Naive thymus-derived CD4-positive, alpha-beta T cell (primary cell): ENCODE results near the gene F12. TPM values are rescaled to one million over a fixed set of nuclear protein-coding genes. Genes with fewer than 3 reads are reported as not detected.
A peak's percentile ranks its signal among the peaks of the same experiment; 100 is the strongest.

Source experiments
- ATAC-seq: fragments of 150-1000 bp; cut with Tn5 transposase; 2 replicates; pipeline ENCODE4 v1.10.0; 2021; ENCODE audit warnings: mild to moderate bottlenecking, moderate library complexity
- CTCF ChIA-PET: fragments of 350-600 bp; sonication (Branson Sonifier 250); formaldehyde crosslinking; loops from one replicate; lab custom pipeline; 2021; ENCODE audit warnings: antibody characterized with exemption; lab: Charles Lee
- POLR2A ChIA-PET: fragments of 350-600 bp; sonication (Branson Sonifier 250); formaldehyde crosslinking; loops from one replicate; lab custom pipeline; 2021; ENCODE audit warnings: antibody characterized with exemption, inconsistent platforms; lab: Charles Lee
- DNase-seq, 9 donors: peaks; one replicate each; pipeline versions ENCODE4 v3.0.0 to v3.0.0-alpha.2; 2020 to 2022; ENCODE audit warnings: mixed read lengths in 1 of 9
- H3K27ac ChIP-seq: one replicate; pipeline ENCODE4 v1.7.0; 2013; ENCODE audit warnings: mild to moderate bottlenecking, low read depth, low read length, moderate library complexity
- H3K27me3 ChIP-seq, 2 donors: one replicate each; pipeline ENCODE4 v1.7.0; 2013; ENCODE audit warnings: low read length in 2 of 2, mild to moderate bottlenecking in 2 of 2, moderate library complexity in 2 of 2; ENCODE audit not compliant: control insufficient read depth in 2 of 2, insufficient read depth in 2 of 2
- H3K36me3 ChIP-seq, 3 experiments: 1 replicate in 2 of 3; 2 replicates in 1 of 3; pipeline ENCODE4 v1.7.0; 2013; ENCODE audit warnings: low read length in 3 of 3, mild to moderate bottlenecking in 3 of 3, moderate library complexity in 1 of 3; ENCODE audit not compliant: insufficient read depth in 3 of 3, control insufficient read depth in 2 of 3
- H3K4me1 ChIP-seq, 2 donors: one replicate each; pipeline ENCODE4 v1.7.0; 2013; ENCODE audit warnings: low read length in 2 of 2, mild to moderate bottlenecking in 2 of 2, moderate library complexity in 1 of 2; ENCODE audit not compliant: control insufficient read depth in 2 of 2, insufficient read depth in 2 of 2
- H3K4me3 ChIP-seq: 2 replicates; pipeline ENCODE4 v1.7.0; 2013; ENCODE audit warnings: mild to moderate bottlenecking, low read length
- H3K9me3 ChIP-seq, 3 experiments: 1 replicate in 2 of 3; 2 replicates in 1 of 3; pipeline ENCODE4 v1.7.0; 2013; ENCODE audit warnings: low read length in 3 of 3; ENCODE audit not compliant: control insufficient read depth in 2 of 3
- H3K27ac Mint-ChIP-seq, 9 donors: one replicate each; pipeline ENCODE4 v1.8.0; 2020 to 2022; ENCODE audit warnings: mixed read lengths in 9 of 9, mild to moderate bottlenecking in 8 of 9, moderate library complexity in 5 of 9, inconsistent platforms in 2 of 9
- H3K27me3 Mint-ChIP-seq, 5 donors: one replicate each; pipeline ENCODE4 v1.8.0; 2021 to 2022; ENCODE audit warnings: mixed read lengths in 5 of 5, mild to moderate bottlenecking in 1 of 5
- H3K36me3 Mint-ChIP-seq, 5 donors: one replicate each; pipeline ENCODE4 v1.8.0; 2020 to 2022; ENCODE audit warnings: mixed read lengths in 5 of 5, mild to moderate bottlenecking in 3 of 5, inconsistent platforms in 1 of 5
- H3K4me1 Mint-ChIP-seq, 7 donors: one replicate each; pipeline ENCODE4 v1.8.0; 2020 to 2022; ENCODE audit warnings: mixed read lengths in 7 of 7, mild to moderate bottlenecking in 3 of 7, inconsistent platforms in 1 of 7
- H3K4me3 Mint-ChIP-seq, 10 donors: one replicate each; pipeline ENCODE4 v1.8.0; 2020 to 2022; ENCODE audit warnings: mild to moderate bottlenecking in 10 of 10, mixed read lengths in 10 of 10, moderate library complexity in 6 of 10, inconsistent platforms in 2 of 10
- H3K9me3 Mint-ChIP-seq, 11 donors: one replicate each; pipeline ENCODE4 v1.8.0; 2020 to 2022; ENCODE audit warnings: mixed read lengths in 11 of 11, mild to moderate bottlenecking in 4 of 11, inconsistent platforms in 1 of 11, moderate library complexity in 1 of 11
- intact Hi-C, 2 donors: fragments of 100-400 bp; cut with micrococcal nuclease; formaldehyde crosslinking; loops; one replicate each; pipeline ENCODE4 v1.15.1; 2023
- polyA plus RNA-seq, 2 donors: library from polyadenylated mRNA; unstranded; fragments of 300-500 nt; fragmentation: Illumina TruSeq; gene quantifications; one replicate each; pipeline ENCODE4 v1.2.3, GENCODE V29; 2021
- total RNA-seq, 6 experiments: library from RNA in 5 of 6; stranded (reverse) in 5 of 6; gene quantifications; 1 replicate in 5 of 6; 2 replicates in 1 of 6; pipeline ENCODE4 v1.2.3 and lab custom pipeline; 2021 to 2026

Gene F12
- total and polyA plus RNA-seq, 7 experiments from 2014 or later: 0.16 to 2.1 (median 0.49) TPM; not detected in 3

GRCh38 chr5:177431317-177432142 is 22.2 kb upstream of the F12 start:
- peak; percentile 46 to 77 (median 73) for DNase-seq
- H3K36me3 ChIP-seq: peaks cover 27 to 57% (median 27%) of the 10 kb centered on the region in 3 experiments
- ChIA-PET CTCF (interaction anchor here (1.1 to 10.3 kb wide), 9 partner anchors 10 to 69 kb away, joined by 3 to 116 read pairs (median 5); partner anchors contain the start of genes F12, PFN3 and PRR7), POLR2A (interaction anchor here (0.8 to 23.7 kb wide), 9 partner anchors 9 to 76 kb away, joined by 3 to 804 read pairs (median 5); partner anchors contain the start of genes F12 and PRR7)
- peak overlapping the region; percentile 87 to 96 (median 94) for H3K4me3 Mint-ChIP-seq
- H3K27ac ChIP-seq: peak overlapping the region; percentile 92
- peaks cover 37 to 87% (median 66%) of the 10 kb centered on the region in 7 donors for H3K4me1 Mint-ChIP-seq
- no peaks in the 10 kb centered on the region for H3K27me3 ChIP-seq
- H3K27me3 Mint-ChIP-seq: no peaks in the 10 kb centered on the region
- no peaks in the 10 kb centered on the region for H3K9me3 ChIP-seq
- intact Hi-C loops: loop anchor here in 1 of 2 donors (10.0 kb wide), 1 partner anchor 1193 kb away; the partner anchor contains the start of gene CLK4
- peak overlapping the region; percentile 95 for H3K4me3 ChIP-seq
- peak overlapping the region; percentile 91 to 97 (median 94) for H3K27ac Mint-ChIP-seq
- H3K4me1 ChIP-seq: peaks cover 67 to 70% of the 10 kb centered on the region in 2 donors
- peaks cover 0 to 43% (median 18%) of the 10 kb centered on the region in 5 donors for H3K36me3 Mint-ChIP-seq
- no peaks in the 10 kb centered on the region for H3K9me3 Mint-ChIP-seq
- ATAC-seq: peak; percentile 36

- Mint-ChIP-seq H3K27ac (peak overlapping the region; percentile 91 to 97 (median 94)), H3K4me3 (peak overlapping the region; percentile 87 to 96 (median 94)), H3K36me3 (peaks cover 0 to 43% (median 18%) of the 10 kb centered on the region in 5 donors), H3K27me3 (peaks cover 0 to 3% (median 0%) of the 10 kb centered on the region in 5 donors), H3K4me1 (peaks cover 37 to 84% (median 66%) of the 10 kb centered on the region in 7 donors), H3K9me3 (peaks cover 0 to 2% (median 0%) of the 10 kb centered on the region in 11 donors)
- ChIA-PET CTCF (interaction anchor here (1.2 to 10.3 kb wide), 5 partner anchors 14 to 61 kb away, joined by 4 to 116 read pairs (median 37); partner anchors contain the start of genes F12, PFN3 and PRR7), POLR2A (interaction anchor here (1.5 to 23.7 kb wide), 6 partner anchors 9 to 75 kb away, joined by 4 to 804 read pairs (median 92); partner anchors contain the start of genes F12 and PRR7)
- ATAC-seq: no peak
- DNase-seq: no peak
- Histone ChIP-seq H3K4me1 (peaks cover 66 to 67% of the 10 kb centered on the region in 2 donors), H3K9me3 (no peaks in the 10 kb centered on the region), H3K27ac (peak overlapping the region; percentile 92), H3K4me3 (peak overlapping the region; percentile 95), H3K36me3 (peaks cover 24 to 51% (median 24%) of the 10 kb centered on the region in 3 experiments), H3K27me3 (no peaks in the 10 kb centered on the region)
- intact Hi-C loops: loop anchor here in 1 of 2 donors (10.0 kb wide), 1 partner anchor 1194 kb away; the partner anchor contains the start of gene CLK4
These were observed 21.6 kb upstream of the F12 start for GRCh38 chr5:177430972-177431316.

- H3K9me3 ChIP-seq: no peaks in the 10 kb centered on the region
- ChIA-PET CTCF (interaction anchor here (0.6 to 10.3 kb wide), 8 partner anchors 14 to 263 kb away, joined by 3 to 116 read pairs (median 7); partner anchors contain the start of genes F12, PFN3 and PRR7), POLR2A (interaction anchor here (0.5 to 23.7 kb wide), 7 partner anchors 15 to 699 kb away, joined by 4 to 804 read pairs (median 5); partner anchors contain the start of genes F12 and PRR7)
- peak overlapping the region; percentile 92 to 97 (median 94) for H3K27ac Mint-ChIP-seq
- H3K4me1 Mint-ChIP-seq: peaks cover 39 to 83% (median 70%) of the 10 kb centered on the region in 7 donors
- H3K27ac ChIP-seq: peak overlapping the region; percentile 92
- peak overlapping the region; percentile 87 to 96 (median 94) for H3K4me3 Mint-ChIP-seq
- H3K36me3 Mint-ChIP-seq: peaks cover 0 to 42% (median 18%) of the 10 kb centered on the region in 5 donors
- intact Hi-C loops: loop anchor here in 1 of 2 donors (10.0 kb wide), 1 partner anchor 1194 kb away; the partner anchor contains the start of gene CLK4
- no peak for DNase-seq
- peaks cover 23 to 46% (median 24%) of the 10 kb centered on the region in 3 experiments for H3K36me3 ChIP-seq
- no peak for ATAC-seq
- peaks cover 0 to 3% (median 0%) of the 10 kb centered on the region in 5 donors for H3K27me3 Mint-ChIP-seq
- peak overlapping the region; percentile 95 for H3K4me3 ChIP-seq
- no peaks in the 10 kb centered on the region for H3K27me3 ChIP-seq
- peaks cover 65 to 72% of the 10 kb centered on the region in 2 donors for H3K4me1 ChIP-seq
- peaks cover 0 to 2% (median 0%) of the 10 kb centered on the region in 11 donors for H3K9me3 Mint-ChIP-seq
These were observed 21.0 kb upstream of the F12 start for GRCh38 chr5:177430140-177430951.

- Histone ChIP-seq H3K4me3 (peak overlapping the region; percentile 95), H3K27ac (peak overlapping the region; percentile 92), H3K4me1 (peaks cover 61 to 71% of the 10 kb centered on the region in 2 donors), H3K36me3 (peaks cover 18 to 36% (median 24%) of the 10 kb centered on the region in 3 experiments), H3K9me3 (no peaks in the 10 kb centered on the region), H3K27me3 (no peaks in the 10 kb centered on the region)
- intact Hi-C loops: loop anchor here (1.0 to 10.0 kb wide), 5 partner anchors 16 to 1195 kb away; partner anchors contain the start of genes CLK4 (in 1 of the 2) and RNF44 (in 1 of the 2)
- peaks cover 0 to 3% (median 0%) of the 10 kb centered on the region in 5 donors for H3K27me3 Mint-ChIP-seq
- peak; percentile 50 to 90 (median 84) for DNase-seq
- peaks cover 0 to 2% (median 0%) of the 10 kb centered on the region in 11 donors for H3K9me3 Mint-ChIP-seq
- ChIA-PET POLR2A (interaction anchor here (0.6 to 23.7 kb wide), 9 partner anchors 14 to 943 kb away, joined by 3 to 804 read pairs (median 7); partner anchors contain the start of genes F12, PDLIM7 and PRR7), CTCF (interaction anchor here (0.6 to 10.3 kb wide), 9 partner anchors 10 to 262 kb away, joined by 3 to 116 read pairs (median 4); partner anchors contain the start of gene PFN3)
- H3K4me1 Mint-ChIP-seq: peaks cover 42 to 80% (median 68%) of the 10 kb centered on the region in 7 donors
- ATAC-seq: peak; percentile 52
- H3K27ac Mint-ChIP-seq: peak overlapping the region; percentile 92 to 97 (median 94)
- peak overlapping the region; percentile 87 to 96 (median 94) for H3K4me3 Mint-ChIP-seq
- peaks cover 0 to 42% (median 16%) of the 10 kb centered on the region in 5 donors for H3K36me3 Mint-ChIP-seq
These were observed 20.1 kb upstream of the F12 start for GRCh38 chr5:177429248-177430040.
